ENCODE data around the gene AUTS2. TPM values are rescaled to one million over a fixed set of nuclear protein-coding genes. Genes with fewer than 3 reads are reported as not detected.

AUTS2 gene
- polyA plus RNA-seq, 6 donors from 2014 or later: 8.8 to 28.0 (median 20.9) TPM

DNA sequence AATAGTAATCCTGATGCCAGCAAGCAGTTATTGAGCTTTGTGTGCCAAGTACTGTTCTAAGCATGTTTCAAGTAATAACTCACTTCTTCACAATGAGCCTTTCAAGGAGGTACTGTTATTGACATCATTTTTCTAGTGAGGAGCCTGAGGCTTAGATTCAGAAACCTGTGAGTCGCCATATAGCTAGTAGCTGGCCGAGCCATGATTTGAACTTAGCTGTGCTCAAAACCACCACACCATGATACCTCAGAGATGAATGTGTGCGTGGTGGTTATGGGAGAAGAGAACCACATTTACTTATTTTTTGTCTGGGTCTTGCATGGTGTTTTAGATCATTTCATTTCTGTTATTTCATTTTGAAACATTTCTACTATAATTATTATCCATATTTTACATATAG, 578.9 kb downstream of the AUTS2 start:
- Mint-ChIP-seq H3K4me3 (no peak overlapping the region), H3K4me1 (peaks cover 9 to 19% (median 12%) of the 10 kb centered on the region in 3 donors), H3K9me3 (peaks cover 0 to 3% (median 0%) of the 10 kb centered on the region in 7 donors), H3K27ac (no peak overlapping the region), H3K36me3 (peaks cover 0 to 16% of the 10 kb centered on the region in 2 donors), H3K27me3 (no peaks in the 10 kb centered on the region)
- DNase-seq (no peak), ATAC-seq (ENCODE audit: low read depth in 2 of 2) (no peak)

DNA sequence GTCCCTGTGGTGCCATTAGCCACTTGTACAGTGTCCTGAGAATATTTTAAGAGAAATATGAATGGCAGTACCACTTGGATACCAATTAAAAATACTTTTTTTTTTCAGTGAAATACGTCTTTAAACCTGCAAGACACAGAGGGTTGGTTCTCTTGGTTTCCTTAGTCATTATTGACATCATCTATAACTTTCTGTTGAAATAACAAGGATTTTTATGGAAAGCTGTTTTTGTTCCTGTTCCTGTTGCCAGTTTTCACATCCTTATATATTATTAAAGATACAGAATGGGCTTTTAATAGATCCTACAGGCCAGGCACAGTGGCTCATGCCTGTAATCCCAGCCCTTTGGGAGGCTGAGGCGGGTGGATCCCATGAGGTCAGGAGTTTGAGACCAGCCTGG, 579.9 kb downstream of the AUTS2 start:
- H3K27ac Mint-ChIP-seq: no peak overlapping the region
- H3K9me3 Mint-ChIP-seq: peaks cover 0 to 3% (median 0%) of the 10 kb centered on the region in 7 donors
- no peak for ATAC-seq (ENCODE audit: low read depth in 2 of 2)
- no peak for DNase-seq
- peak overlapping the region in 1 of 8 donors; percentile 17 for H3K4me3 Mint-ChIP-seq
- peaks cover 0 to 14% of the 10 kb centered on the region in 2 donors for H3K36me3 Mint-ChIP-seq
- H3K4me1 Mint-ChIP-seq: peaks cover 9 to 19% (median 12%) of the 10 kb centered on the region in 3 donors
- no peaks in the 10 kb centered on the region for H3K27me3 Mint-ChIP-seq

DNA sequence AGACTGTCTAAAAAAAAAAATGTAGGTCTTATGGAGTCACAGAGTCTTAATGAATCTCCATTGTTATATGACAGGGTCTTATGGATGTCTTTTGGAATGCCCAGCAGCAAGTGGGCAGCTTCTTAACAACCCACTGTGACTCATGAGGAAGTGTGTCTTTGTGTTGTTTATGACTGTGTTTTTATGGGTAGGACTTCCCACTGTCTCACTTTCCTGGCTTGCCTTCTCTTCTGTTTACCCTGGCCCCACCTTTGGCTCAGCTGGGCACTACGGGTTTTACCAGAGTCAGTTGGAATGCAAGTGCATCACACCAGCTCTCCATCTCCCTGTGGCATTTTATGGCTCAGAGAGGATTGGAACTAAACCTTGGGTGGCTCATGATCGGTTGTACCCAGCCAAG, 580.5 kb downstream of the AUTS2 start:
- Mint-ChIP-seq H3K4me1 (peaks cover 6 to 19% (median 9%) of the 10 kb centered on the region in 3 donors), H3K9me3 (peaks cover 0 to 2% (median 0%) of the 10 kb centered on the region in 7 donors), H3K4me3 (peak overlapping the region in 1 of 8 donors; percentile 30), H3K36me3 (peaks cover 0 to 10% of the 10 kb centered on the region in 2 donors), H3K27me3 (no peaks in the 10 kb centered on the region), H3K27ac (peak overlapping the region in 1 of 6 donors; percentile 66)
- DNase-seq (no peak), ATAC-seq (ENCODE audit: low read depth in 2 of 2) (no peak)

DNA sequence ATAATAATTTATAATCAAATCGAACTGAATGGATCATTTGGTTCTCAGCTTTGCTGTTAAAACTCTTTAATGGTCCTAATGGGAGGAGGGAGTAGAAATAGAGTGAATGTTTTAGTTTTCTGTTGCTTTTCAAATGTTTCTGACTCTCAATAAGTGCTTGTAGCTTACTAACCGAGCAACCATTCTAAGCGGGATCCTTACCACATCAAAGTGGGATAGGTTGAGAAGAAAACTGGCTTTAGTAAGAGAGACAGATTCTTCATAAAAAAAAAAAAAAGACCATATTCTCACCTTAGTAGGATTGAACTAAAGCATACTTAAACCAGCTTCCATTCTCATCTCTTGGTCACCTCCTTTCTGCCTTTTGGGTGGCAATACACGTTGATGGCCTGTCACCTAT, 584.2 kb downstream of the AUTS2 start:
- DNase-seq (no peak), ATAC-seq (ENCODE audit: low read depth in 2 of 2) (no peak)
- Mint-ChIP-seq H3K4me1 (peaks cover 4 to 17% (median 5%) of the 10 kb centered on the region in 3 donors), H3K9me3 (no peaks in the 10 kb centered on the region), H3K4me3 (no peak overlapping the region), H3K27ac (no peak overlapping the region), H3K36me3 (peaks cover 0 to 7% of the 10 kb centered on the region in 2 donors), H3K27me3 (no peaks in the 10 kb centered on the region)

DNA sequence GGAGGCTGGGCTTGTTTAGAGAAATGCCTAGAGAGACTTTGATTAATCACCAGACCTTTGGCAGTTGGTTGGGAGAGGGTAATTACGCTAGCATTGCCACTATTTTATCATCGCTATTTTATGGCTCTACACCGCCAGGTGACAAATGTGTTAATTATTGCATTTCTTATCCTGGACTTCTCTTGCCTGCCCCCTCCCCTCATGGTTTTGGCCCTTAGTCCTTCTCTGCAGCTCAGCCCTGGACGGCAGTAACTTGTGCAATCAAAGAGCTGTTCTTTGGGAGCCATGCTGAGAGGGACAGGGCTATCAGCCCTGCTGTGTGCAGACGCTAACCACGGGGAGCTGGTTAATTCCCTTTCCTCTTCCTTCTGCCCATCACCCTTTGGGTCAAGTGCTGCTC, 585.0 kb downstream of the AUTS2 start:
- Mint-ChIP-seq H3K27ac (no peak overlapping the region), H3K27me3 (no peaks in the 10 kb centered on the region), H3K36me3 (peaks cover 0 to 7% of the 10 kb centered on the region in 2 donors), H3K4me1 (peaks cover 0 to 9% (median 0%) of the 10 kb centered on the region in 3 donors), H3K4me3 (no peak overlapping the region), H3K9me3 (peaks cover 0 to 3% (median 0%) of the 10 kb centered on the region in 7 donors)
- DNase-seq (no peak), ATAC-seq (ENCODE audit: low read depth in 2 of 2) (no peak)

DNA sequence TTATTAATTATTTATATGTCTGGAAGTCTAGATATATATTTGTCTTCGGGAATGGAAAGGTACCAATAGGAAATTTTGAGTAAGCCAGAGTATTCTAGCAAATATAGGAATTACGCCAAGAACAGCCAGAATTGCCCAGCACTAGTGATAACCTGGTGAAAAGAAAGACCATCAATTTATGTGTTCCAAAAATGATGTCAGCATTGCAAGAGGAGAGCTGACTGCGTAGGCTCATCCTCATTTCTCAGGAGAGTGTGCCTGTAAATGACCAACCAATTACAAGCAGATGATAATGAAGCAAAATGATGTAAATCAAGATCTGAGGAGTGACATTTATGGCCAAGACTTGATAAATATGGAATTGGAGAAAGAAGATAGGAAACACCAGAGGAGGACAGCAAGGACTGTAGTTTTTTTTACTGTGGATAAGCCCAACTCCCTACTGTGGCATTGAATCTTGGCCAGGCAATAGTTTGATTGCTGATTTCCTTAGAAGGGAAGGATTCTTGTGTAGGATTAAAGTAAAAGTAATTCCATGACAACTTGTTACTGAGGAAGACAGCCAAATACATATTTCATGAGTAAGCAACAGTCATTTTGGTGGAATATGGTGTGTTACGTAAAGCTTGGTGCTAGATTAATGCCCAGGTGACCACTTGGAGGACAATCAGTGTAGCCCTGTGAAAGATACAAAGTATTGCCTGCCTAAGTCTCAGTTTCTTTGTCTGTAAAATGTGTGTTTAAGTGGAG, 590.8 kb downstream of the AUTS2 start:
- Mint-ChIP-seq H3K27ac (no peak overlapping the region), H3K4me3 (no peak overlapping the region), H3K4me1 (no peaks in the 10 kb centered on the region), H3K9me3 (peaks cover 0 to 6% (median 3%) of the 10 kb centered on the region in 7 donors), H3K36me3 (no peaks in the 10 kb centered on the region), H3K27me3 (no peaks in the 10 kb centered on the region)
- ATAC-seq (ENCODE audit: low read depth in 2 of 2) (no peak), DNase-seq (no peak)

DNA sequence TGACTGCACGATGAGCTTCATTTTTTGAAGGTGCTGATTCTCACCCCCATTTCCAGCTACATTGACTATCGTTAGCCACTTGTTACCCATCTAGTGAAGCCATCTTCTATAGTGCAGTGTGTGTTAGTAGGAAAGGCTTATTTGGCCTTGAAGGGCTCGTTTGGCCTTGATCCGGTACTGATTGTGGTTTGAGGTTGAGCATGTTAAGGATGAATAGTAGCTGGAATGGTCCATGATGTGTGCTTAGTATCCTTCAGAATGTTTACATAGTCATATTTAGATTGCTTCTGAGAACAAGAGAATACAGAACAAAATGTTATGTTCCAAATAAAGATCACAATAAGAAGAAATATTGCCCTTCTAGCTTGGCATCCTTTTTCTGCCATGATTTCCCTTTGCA, 591.5 kb downstream of the AUTS2 start:
- no peak overlapping the region for H3K4me3 Mint-ChIP-seq
- DNase-seq (no peak), ATAC-seq (ENCODE audit: low read depth in 2 of 2) (no peak)
- H3K36me3 Mint-ChIP-seq: no peaks in the 10 kb centered on the region
- no peaks in the 10 kb centered on the region for H3K4me1 Mint-ChIP-seq
- H3K27ac Mint-ChIP-seq: no peak overlapping the region
- peaks cover 0 to 6% (median 3%) of the 10 kb centered on the region in 7 donors for H3K9me3 Mint-ChIP-seq
- no peaks in the 10 kb centered on the region for H3K27me3 Mint-ChIP-seq

DNA sequence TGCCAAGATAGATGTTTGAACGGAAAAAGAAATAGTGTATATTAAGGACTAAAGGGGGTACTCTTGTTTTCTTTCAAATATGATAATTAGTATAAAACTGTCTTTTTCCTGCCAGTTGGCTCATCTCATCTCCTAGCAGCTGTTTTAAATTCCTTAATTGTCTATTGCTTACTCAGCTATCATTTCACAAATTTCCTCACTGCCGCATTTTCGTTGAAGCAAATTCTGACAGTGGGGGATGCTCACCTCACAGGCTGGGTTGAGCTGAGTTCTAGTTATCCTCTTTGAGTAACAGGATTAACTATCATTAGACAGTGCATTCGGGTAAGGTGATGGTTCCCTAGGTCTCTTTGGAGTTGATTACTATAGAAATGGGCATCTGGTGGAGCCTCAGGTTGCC, 592.0 kb downstream of the AUTS2 start:
- DNase-seq (no peak), ATAC-seq (ENCODE audit: low read depth in 2 of 2) (no peak)
- no peak overlapping the region for H3K4me3 Mint-ChIP-seq
- no peak overlapping the region for H3K27ac Mint-ChIP-seq
- no peaks in the 10 kb centered on the region for H3K27me3 Mint-ChIP-seq
- no peaks in the 10 kb centered on the region for H3K36me3 Mint-ChIP-seq
- H3K9me3 Mint-ChIP-seq: peaks cover 0 to 6% (median 3%) of the 10 kb centered on the region in 7 donors
- no peaks in the 10 kb centered on the region for H3K4me1 Mint-ChIP-seq

DNA sequence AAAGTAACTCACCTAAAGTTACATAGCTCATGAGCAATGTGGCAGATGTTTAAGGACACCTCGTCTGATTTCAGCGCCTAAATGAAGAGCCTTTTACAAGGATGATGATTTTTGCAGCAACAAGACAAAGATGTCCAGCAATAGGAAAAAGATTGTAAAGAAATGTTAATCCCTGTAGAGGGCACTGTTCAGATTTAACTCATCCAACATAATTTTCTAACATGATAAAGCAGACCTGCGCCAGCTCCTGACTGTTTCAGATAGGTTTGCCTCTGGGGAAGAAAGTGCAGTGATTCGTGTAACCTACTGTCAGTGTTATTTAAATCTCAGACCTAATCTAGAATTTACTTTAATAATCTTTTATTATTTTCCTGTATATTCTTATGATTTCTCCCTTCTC, 595.2 kb downstream of the AUTS2 start:
- peaks cover 0 to 6% (median 1%) of the 10 kb centered on the region in 7 donors for H3K9me3 Mint-ChIP-seq
- no peak for DNase-seq
- H3K27me3 Mint-ChIP-seq: no peaks in the 10 kb centered on the region
- H3K4me1 Mint-ChIP-seq: no peaks in the 10 kb centered on the region
- H3K36me3 Mint-ChIP-seq: peaks cover 4 to 7% of the 10 kb centered on the region in 2 donors
- H3K27ac Mint-ChIP-seq: no peak overlapping the region
- no peak overlapping the region for H3K4me3 Mint-ChIP-seq
- no peak for ATAC-seq (ENCODE audit: low read depth in 2 of 2)

DNA sequence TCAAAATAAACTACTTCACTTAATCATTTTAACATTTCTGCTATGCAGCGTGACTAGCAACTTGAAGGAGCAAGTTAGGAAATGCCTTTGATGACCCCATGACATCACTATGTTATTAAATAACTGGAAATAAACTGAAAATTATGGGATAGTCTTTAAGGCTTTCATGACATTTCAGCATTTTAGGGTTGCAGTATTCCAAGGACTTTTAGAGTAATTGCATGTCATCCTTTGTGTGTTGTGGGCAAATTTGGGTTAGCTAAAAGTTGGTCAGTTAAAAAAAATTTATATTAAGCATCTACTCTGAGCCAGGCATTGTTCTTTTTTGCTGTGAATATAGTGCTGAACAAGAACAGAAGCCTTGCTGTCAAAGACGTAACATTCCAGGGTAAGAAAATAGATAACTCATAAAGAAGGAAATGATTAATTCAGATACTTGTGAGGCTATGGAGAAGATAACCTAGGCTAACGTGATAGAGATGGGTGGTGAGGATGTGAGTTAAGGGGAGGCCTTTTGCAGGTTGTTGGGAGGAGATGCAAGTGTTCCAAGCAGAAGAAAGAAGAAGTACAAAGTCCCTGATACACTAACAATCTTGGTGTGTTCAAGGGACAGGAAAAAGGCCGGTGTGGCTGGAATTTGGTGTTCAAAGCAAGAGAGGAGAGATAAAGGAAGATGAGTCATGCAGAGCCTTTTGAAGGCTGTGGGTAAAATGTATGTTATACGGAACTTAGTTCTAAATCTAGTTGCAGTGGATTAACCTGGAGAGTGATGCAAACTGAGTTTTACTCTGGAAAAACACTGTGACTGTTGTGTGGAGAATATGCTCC, 610.2 kb downstream of the AUTS2 start:
- Mint-ChIP-seq H3K27me3 (no peaks in the 10 kb centered on the region), H3K36me3 (no peaks in the 10 kb centered on the region), H3K9me3 (no peaks in the 10 kb centered on the region), H3K4me3 (no peak overlapping the region), H3K4me1 (no peaks in the 10 kb centered on the region), H3K27ac (no peak overlapping the region)
- no peak for DNase-seq
- no peak for ATAC-seq (ENCODE audit: low read depth in 2 of 2)

DNA sequence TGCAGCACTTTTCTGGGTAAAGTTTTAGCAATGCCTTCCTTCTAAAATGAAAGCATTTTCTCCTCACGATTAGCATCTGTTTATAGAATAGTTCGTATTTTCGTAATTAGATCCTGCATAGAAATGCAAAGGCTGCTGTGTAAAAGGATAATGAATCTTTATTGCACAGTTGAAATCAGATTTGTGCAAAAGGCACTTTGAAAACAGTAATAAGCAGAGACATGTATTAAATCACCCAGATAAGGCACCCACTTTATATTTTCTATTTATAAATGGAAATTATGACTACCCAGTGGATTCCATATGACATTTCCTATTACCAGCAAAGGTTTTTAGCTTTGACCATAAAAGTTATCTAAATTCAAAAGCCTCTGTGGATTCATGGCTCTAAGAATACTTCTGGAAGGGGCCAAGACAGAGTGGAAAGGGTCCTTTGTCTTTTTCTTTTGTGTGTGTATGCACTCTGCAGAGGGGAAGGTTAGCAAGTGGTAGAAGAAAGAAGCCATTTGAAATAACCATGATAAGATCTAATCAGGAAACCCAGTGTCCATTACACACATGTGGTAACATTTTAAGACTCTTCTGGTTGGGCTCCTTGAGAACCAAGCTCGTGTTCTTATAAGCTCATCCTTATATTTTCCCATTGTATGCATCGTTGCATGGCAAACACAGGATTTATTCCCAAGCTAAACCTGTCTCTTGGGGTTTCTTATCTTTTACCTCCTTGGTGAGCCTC, 612.1 kb downstream of the AUTS2 start:
- DNase-seq: no peak
- peak overlapping the region in 1 of 6 donors; percentile 21 for H3K27ac Mint-ChIP-seq
- H3K4me3 Mint-ChIP-seq: no peak overlapping the region
- H3K9me3 Mint-ChIP-seq: no peaks in the 10 kb centered on the region
- H3K36me3 Mint-ChIP-seq: no peaks in the 10 kb centered on the region
- ATAC-seq (ENCODE audit: low read depth in 2 of 2): no peak
- peaks cover 0 to 9% (median 0%) of the 10 kb centered on the region in 3 donors for H3K4me1 Mint-ChIP-seq
- H3K27me3 Mint-ChIP-seq: no peaks in the 10 kb centered on the region

DNA sequence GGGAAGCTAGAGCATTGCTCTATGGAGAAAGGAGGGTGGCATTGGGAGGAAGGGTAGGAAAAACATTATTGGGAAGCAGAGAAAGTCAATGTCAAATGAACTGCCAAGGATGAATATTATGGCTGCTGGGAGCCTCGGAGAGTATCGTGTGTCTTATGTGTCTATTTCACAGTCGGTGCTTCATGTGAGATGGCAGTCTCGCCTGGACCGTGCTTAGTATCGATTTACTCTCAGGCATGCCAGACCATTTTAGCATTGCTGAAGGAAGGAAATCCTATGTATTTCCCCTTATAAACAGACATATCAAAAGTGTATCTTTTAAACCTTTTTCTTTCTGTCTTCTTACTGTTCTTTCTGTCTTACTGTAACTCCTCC, 612.6 kb downstream of the AUTS2 start:
- Mint-ChIP-seq H3K9me3 (no peaks in the 10 kb centered on the region), H3K36me3 (no peaks in the 10 kb centered on the region), H3K4me3 (no peak overlapping the region), H3K27ac (no peak overlapping the region), H3K27me3 (no peaks in the 10 kb centered on the region), H3K4me1 (peaks cover 0 to 13% (median 0%) of the 10 kb centered on the region in 3 donors)
- ATAC-seq (ENCODE audit: low read depth in 2 of 2): no peak
- DNase-seq: no peak

DNA sequence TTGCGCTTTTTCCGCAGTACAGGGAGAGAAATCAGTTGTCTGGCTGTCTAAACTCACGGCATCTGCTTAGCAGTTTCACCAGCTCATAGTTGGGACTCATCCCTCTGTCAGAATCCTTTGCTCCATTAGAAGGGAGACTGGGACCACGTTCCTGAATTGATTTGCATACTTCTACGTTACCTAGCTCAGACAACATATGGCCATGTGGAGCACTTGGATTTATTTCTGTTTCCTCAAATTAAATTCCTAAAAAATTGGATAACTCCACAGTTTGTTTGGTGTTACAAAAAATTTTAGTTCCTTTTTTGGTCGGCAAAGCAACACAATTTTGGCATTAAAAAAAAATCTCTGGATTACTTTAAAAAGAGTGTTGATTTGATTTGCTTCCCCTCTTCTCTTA, 614.0 kb downstream of the AUTS2 start:
- Mint-ChIP-seq H3K27me3 (no peaks in the 10 kb centered on the region), H3K4me3 (no peak overlapping the region), H3K4me1 (peaks cover 0 to 22% (median 3%) of the 10 kb centered on the region in 3 donors), H3K9me3 (no peaks in the 10 kb centered on the region), H3K36me3 (no peaks in the 10 kb centered on the region), H3K27ac (no peak overlapping the region)
- DNase-seq: no peak
- no peak for ATAC-seq (ENCODE audit: low read depth in 2 of 2)

All from naive B cell (primary cell).